Muscle layer of colon (tissue), 2 donors: ENCODE results near the gene CFAP221.

Experiments
- H3K27ac ChIP-seq: one replicate; pipeline ENCODE4 v1.7.0; 2013; ENCODE audit warnings: low read depth, mild to moderate bottlenecking, low read length, moderate library complexity
- H3K27me3 ChIP-seq, 2 donors: one replicate each; pipeline ENCODE4 v1.7.0; 2013; ENCODE audit warnings: low read length in 2 of 2, mild to moderate bottlenecking in 2 of 2; ENCODE audit not compliant: insufficient read depth in 2 of 2, control insufficient read depth in 1 of 2
- H3K36me3 ChIP-seq: one replicate; pipeline ENCODE4 v1.7.0; 2013; ENCODE audit warnings: mild to moderate bottlenecking, low read length; ENCODE audit not compliant: insufficient read depth
- H3K4me1 ChIP-seq: one replicate; pipeline ENCODE4 v1.7.0; 2013; ENCODE audit warnings: mild to moderate bottlenecking, low read length; ENCODE audit not compliant: insufficient read depth
- H3K4me3 ChIP-seq, 2 donors: one replicate each; pipeline ENCODE4 v1.7.0; 2013; ENCODE audit warnings: low read length in 2 of 2, low read depth in 1 of 2, mild to moderate bottlenecking in 1 of 2, moderate library complexity in 1 of 2
- H3K9ac ChIP-seq: one replicate; pipeline ENCODE4 v1.7.0; 2013; ENCODE audit warnings: low read length
- H3K9me3 ChIP-seq: one replicate; pipeline ENCODE4 v1.7.0; 2013; ENCODE audit warnings: mild to moderate bottlenecking, low read length
- donor health status: abdominal sarcoma.
- donor health status: Adenocarcinoma of cecum.

CFAP221 gene

GRCh38 chr2:119672161-119672862 lies 128.1 kb downstream of the CFAP221 start:
- Histone ChIP-seq H3K9ac (no peak overlapping the region), H3K27ac (no peak overlapping the region), H3K4me3 (no peak overlapping the region), H3K9me3 (no peaks in the 10 kb centered on the region), H3K36me3 (no peaks in the 10 kb centered on the region), H3K27me3 (no peaks in the 10 kb centered on the region), H3K4me1 (peaks cover 8% of the 10 kb centered on the region)

- Histone ChIP-seq H3K4me1 (peaks cover 17% of the 10 kb centered on the region), H3K9ac (no peak overlapping the region), H3K36me3 (no peaks in the 10 kb centered on the region), H3K27ac (no peak overlapping the region), H3K27me3 (no peaks in the 10 kb centered on the region), H3K4me3 (no peak overlapping the region), H3K9me3 (no peaks in the 10 kb centered on the region)
Measured at GRCh38 chr2:119673796-119674195, 129.5 kb downstream of the CFAP221 start.

GRCh38 chr2:119674711-119675500 lies 130.7 kb downstream of the CFAP221 start:
- H3K4me3 ChIP-seq = no peak overlapping the region
- no peaks in the 10 kb centered on the region for H3K27me3 ChIP-seq
- H3K36me3 ChIP-seq = no peaks in the 10 kb centered on the region
- H3K27ac ChIP-seq = peak overlapping the region; percentile 32
- H3K9me3 ChIP-seq = no peaks in the 10 kb centered on the region
- no peak overlapping the region for H3K9ac ChIP-seq
- peaks cover 21% of the 10 kb centered on the region for H3K4me1 ChIP-seq

- peaks cover 28% of the 10 kb centered on the region for H3K4me1 ChIP-seq
- H3K27ac ChIP-seq = peak overlapping the region; percentile 26
- H3K9me3 ChIP-seq = no peaks in the 10 kb centered on the region
- H3K4me3 ChIP-seq = no peak overlapping the region
- H3K36me3 ChIP-seq = peaks cover 5% of the 10 kb centered on the region
- H3K9ac ChIP-seq = no peak overlapping the region
- no peaks in the 10 kb centered on the region for H3K27me3 ChIP-seq
Measured at GRCh38 chr2:119678021-119678656, 133.9 kb downstream of the CFAP221 start.

- no peaks in the 10 kb centered on the region for H3K9me3 ChIP-seq
- H3K36me3 ChIP-seq = peaks cover 5% of the 10 kb centered on the region
- peak overlapping the region; percentile 62 for H3K9ac ChIP-seq
- H3K4me3 ChIP-seq = peak overlapping the region; percentile 82 to 93
- no peaks in the 10 kb centered on the region for H3K27me3 ChIP-seq
- peak overlapping the region; percentile 82 for H3K27ac ChIP-seq
- H3K4me1 ChIP-seq = peaks cover 32% of the 10 kb centered on the region
Measured at GRCh38 chr2:119679526-119679837, 135.2 kb downstream of the CFAP221 start.

- H3K4me3 ChIP-seq = peak overlapping the region in 1 of 2 donors; percentile 93
- H3K4me1 ChIP-seq = peaks cover 28% of the 10 kb centered on the region
- H3K36me3 ChIP-seq = peaks cover 5% of the 10 kb centered on the region
- H3K27me3 ChIP-seq = no peaks in the 10 kb centered on the region
- peak overlapping the region; percentile 82 for H3K27ac ChIP-seq
- H3K9ac ChIP-seq = peak overlapping the region; percentile 62
- H3K9me3 ChIP-seq = no peaks in the 10 kb centered on the region
Measured at GRCh38 chr2:119679846-119680245, 135.6 kb downstream of the CFAP221 start.

GRCh38 chr2:119680457-119681202 lies 136.4 kb downstream of the CFAP221 start:
- no peak overlapping the region for H3K4me3 ChIP-seq
- no peak overlapping the region for H3K9ac ChIP-seq
- no peaks in the 10 kb centered on the region for H3K27me3 ChIP-seq
- H3K9me3 ChIP-seq = no peaks in the 10 kb centered on the region
- peaks cover 6% of the 10 kb centered on the region for H3K36me3 ChIP-seq
- no peak overlapping the region for H3K27ac ChIP-seq
- peaks cover 24% of the 10 kb centered on the region for H3K4me1 ChIP-seq

GRCh38 chr2:119681203-119681867 lies 137.1 kb downstream of the CFAP221 start:
- Histone ChIP-seq H3K27ac (no peak overlapping the region), H3K4me3 (no peak overlapping the region), H3K4me1 (peaks cover 24% of the 10 kb centered on the region), H3K9me3 (no peaks in the 10 kb centered on the region), H3K36me3 (peaks cover 10% of the 10 kb centered on the region), H3K27me3 (no peaks in the 10 kb centered on the region), H3K9ac (no peak overlapping the region)

- Histone ChIP-seq H3K4me1 (peaks cover 24% of the 10 kb centered on the region), H3K9ac (no peak overlapping the region), H3K36me3 (peaks cover 13% of the 10 kb centered on the region), H3K9me3 (no peaks in the 10 kb centered on the region), H3K4me3 (no peak overlapping the region), H3K27me3 (no peaks in the 10 kb centered on the region), H3K27ac (no peak overlapping the region)
Measured at GRCh38 chr2:119681868-119682220, 137.6 kb downstream of the CFAP221 start.

GRCh38 chr2:119682578-119682977 lies 138.3 kb downstream of the CFAP221 start:
- Histone ChIP-seq H3K27ac (no peak overlapping the region), H3K9me3 (no peaks in the 10 kb centered on the region), H3K4me1 (peaks cover 24% of the 10 kb centered on the region), H3K4me3 (no peak overlapping the region), H3K27me3 (no peaks in the 10 kb centered on the region), H3K36me3 (peaks cover 16% of the 10 kb centered on the region), H3K9ac (no peak overlapping the region)
